ENCODE data around the gene PSTPIP1.

The PSTPIP1 gene

GRCh38 chr15:76991048-76991447 is 3.9 kb upstream of the PSTPIP1 start:
- TF ChIP-seq, protein P1, sequence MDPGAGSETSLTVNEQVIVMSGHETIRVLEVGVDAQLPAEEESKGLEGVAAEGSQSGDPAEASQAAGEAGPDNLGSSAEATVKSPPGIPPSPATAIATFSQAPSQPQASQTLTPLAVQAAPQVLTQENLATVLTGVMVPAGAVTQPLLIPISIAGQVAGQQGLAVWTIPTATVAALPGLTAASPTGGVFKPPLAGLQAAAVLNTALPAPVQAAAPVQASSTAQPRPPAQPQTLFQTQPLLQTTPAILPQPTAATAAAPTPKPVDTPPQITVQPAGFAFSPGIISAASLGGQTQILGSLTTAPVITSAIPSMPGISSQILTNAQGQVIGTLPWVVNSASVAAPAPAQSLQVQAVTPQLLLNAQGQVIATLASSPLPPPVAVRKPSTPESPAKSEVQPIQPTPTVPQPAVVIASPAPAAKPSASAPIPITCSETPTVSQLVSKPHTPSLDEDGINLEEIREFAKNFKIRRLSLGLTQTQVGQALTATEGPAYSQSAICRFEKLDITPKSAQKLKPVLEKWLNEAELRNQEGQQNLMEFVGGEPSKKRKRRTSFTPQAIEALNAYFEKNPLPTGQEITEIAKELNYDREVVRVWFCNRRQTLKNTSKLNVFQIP (CRISPR knock-in tag; IDR thresholded peaks at IDR 0.05; ENCODE audit: borderline replicate concordance, low read depth): no peak
- TF ChIP-seq BACH2 (CRISPR knock-in tag; IDR thresholded peaks at IDR 0.05; ENCODE audit: borderline replicate concordance): no peak
- no peak for TF ChIP-seq PPARA (CRISPR knock-in tag; IDR thresholded peaks at IDR 0.05; ENCODE audit: borderline replicate concordance)
- TF ChIP-seq ISL1 (CRISPR knock-in tag; IDR thresholded peaks at IDR 0.05): no peak
- TF ChIP-seq ZNF8 (CRISPR knock-in tag; IDR thresholded peaks at IDR 0.05): no peak
- TF ChIP-seq, protein P2, sequence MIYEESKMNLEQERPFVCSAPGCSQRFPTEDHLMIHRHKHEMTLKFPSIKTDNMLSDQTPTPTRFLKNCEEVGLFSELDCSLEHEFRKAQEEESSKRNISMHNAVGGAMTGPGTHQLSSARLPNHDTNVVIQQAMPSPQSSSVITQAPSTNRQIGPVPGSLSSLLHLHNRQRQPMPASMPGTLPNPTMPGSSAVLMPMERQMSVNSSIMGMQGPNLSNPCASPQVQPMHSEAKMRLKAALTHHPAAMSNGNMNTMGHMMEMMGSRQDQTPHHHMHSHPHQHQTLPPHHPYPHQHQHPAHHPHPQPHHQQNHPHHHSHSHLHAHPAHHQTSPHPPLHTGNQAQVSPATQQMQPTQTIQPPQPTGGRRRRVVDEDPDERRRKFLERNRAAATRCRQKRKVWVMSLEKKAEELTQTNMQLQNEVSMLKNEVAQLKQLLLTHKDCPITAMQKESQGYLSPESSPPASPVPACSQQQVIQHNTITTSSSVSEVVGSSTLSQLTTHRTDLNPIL (CRISPR knock-in tag; IDR thresholded peaks at IDR 0.05; ENCODE audit: low read depth): no peak
- no peak for TF ChIP-seq ZNF565 (CRISPR knock-in tag; conservative IDR thresholded peaks at IDR 0.05; ENCODE audit: low read depth)
- TF ChIP-seq TCF4 (CRISPR knock-in tag; IDR thresholded peaks at IDR 0.05; ENCODE audit: borderline replicate concordance): no peak
- no peak for TF ChIP-seq SNAI2 (CRISPR knock-in tag; IDR thresholded peaks at IDR 0.05)
- TF ChIP-seq ZC3H10 (CRISPR knock-in tag; IDR thresholded peaks at IDR 0.05): no peak
- no peak for TF ChIP-seq ARNTL (CRISPR knock-in tag; IDR thresholded peaks at IDR 0.05; ENCODE audit: borderline replicate concordance, low read depth)
- no peak for TF ChIP-seq TOX (CRISPR knock-in tag; IDR thresholded peaks at IDR 0.05; ENCODE audit: borderline replicate concordance)
- TF ChIP-seq ZFP3 (CRISPR knock-in tag; IDR thresholded peaks at IDR 0.05): no peak
- TF ChIP-seq OSR1 (CRISPR knock-in tag; IDR thresholded peaks at IDR 0.05): no peak
- TF ChIP-seq, protein P3, sequence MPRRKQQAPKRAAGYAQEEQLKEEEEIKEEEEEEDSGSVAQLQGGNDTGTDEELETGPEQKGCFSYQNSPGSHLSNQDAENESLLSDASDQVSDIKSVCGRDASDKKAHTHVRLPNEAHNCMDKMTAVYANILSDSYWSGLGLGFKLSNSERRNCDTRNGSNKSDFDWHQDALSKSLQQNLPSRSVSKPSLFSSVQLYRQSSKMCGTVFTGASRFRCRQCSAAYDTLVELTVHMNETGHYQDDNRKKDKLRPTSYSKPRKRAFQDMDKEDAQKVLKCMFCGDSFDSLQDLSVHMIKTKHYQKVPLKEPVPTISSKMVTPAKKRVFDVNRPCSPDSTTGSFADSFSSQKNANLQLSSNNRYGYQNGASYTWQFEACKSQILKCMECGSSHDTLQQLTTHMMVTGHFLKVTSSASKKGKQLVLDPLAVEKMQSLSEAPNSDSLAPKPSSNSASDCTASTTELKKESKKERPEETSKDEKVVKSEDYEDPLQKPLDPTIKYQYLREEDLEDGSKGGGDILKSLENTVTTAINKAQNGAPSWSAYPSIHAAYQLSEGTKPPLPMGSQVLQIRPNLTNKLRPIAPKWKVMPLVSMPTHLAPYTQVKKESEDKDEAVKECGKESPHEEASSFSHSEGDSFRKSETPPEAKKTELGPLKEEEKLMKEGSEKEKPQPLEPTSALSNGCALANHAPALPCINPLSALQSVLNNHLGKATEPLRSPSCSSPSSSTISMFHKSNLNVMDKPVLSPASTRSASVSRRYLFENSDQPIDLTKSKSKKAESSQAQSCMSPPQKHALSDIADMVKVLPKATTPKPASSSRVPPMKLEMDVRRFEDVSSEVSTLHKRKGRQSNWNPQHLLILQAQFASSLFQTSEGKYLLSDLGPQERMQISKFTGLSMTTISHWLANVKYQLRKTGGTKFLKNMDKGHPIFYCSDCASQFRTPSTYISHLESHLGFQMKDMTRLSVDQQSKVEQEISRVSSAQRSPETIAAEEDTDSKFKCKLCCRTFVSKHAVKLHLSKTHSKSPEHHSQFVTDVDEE (CRISPR knock-in tag; IDR thresholded peaks at IDR 0.05): no peak
- TF ChIP-seq CSDC2 (CRISPR knock-in tag; IDR thresholded peaks at IDR 0.05): no peak
- TF ChIP-seq RARB (CRISPR knock-in tag; IDR thresholded peaks at IDR 0.05): no peak
- no peak for TF ChIP-seq ZNF70 (CRISPR knock-in tag; IDR thresholded peaks at IDR 0.05)
- no peak for TF ChIP-seq ESRRG (CRISPR knock-in tag; IDR thresholded peaks at IDR 0.05)
- TF ChIP-seq, protein P4, sequence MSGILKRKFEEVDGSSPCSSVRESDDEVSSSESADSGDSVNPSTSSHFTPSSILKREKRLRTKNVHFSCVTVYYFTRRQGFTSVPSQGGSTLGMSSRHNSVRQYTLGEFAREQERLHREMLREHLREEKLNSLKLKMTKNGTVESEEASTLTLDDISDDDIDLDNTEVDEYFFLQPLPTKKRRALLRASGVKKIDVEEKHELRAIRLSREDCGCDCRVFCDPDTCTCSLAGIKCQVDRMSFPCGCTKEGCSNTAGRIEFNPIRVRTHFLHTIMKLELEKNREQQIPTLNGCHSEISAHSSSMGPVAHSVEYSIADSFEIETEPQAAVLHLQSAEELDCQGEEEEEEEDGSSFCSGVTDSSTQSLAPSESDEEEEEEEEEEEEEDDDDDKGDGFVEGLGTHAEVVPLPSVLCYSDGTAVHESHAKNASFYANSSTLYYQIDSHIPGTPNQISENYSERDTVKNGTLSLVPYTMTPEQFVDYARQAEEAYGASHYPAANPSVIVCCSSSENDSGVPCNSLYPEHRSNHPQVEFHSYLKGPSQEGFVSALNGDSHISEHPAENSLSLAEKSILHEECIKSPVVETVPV (CRISPR knock-in tag; IDR thresholded peaks at IDR 0.05): no peak
- no peak for ATAC-seq

GRCh38 chr15:76991741-76992645 is 2.9 kb upstream of the PSTPIP1 start:
- TF ChIP-seq ZFP3 (CRISPR knock-in tag; IDR thresholded peaks at IDR 0.05) (no peak), ZNF8 (CRISPR knock-in tag; IDR thresholded peaks at IDR 0.05) (no peak), TCF4 (CRISPR knock-in tag; IDR thresholded peaks at IDR 0.05; ENCODE audit: borderline replicate concordance) (no peak), ZNF70 (CRISPR knock-in tag; IDR thresholded peaks at IDR 0.05) (no peak), OSR1 (CRISPR knock-in tag; IDR thresholded peaks at IDR 0.05) (no peak), SNAI2 (CRISPR knock-in tag; IDR thresholded peaks at IDR 0.05) (no peak), CSDC2 (CRISPR knock-in tag; IDR thresholded peaks at IDR 0.05) (no peak), TOX (CRISPR knock-in tag; IDR thresholded peaks at IDR 0.05; ENCODE audit: borderline replicate concordance) (no peak)
- ATAC-seq: no peak

GRCh38 chr15:76993114-76993725 is 1.7 kb upstream of the PSTPIP1 start:
- no peak for TF ChIP-seq ZFP3 (CRISPR knock-in tag; IDR thresholded peaks at IDR 0.05)
- TF ChIP-seq RARB (CRISPR knock-in tag; IDR thresholded peaks at IDR 0.05): no peak
- no peak for TF ChIP-seq OSR1 (CRISPR knock-in tag; IDR thresholded peaks at IDR 0.05)
- TF ChIP-seq, protein P3 (CRISPR knock-in tag; IDR thresholded peaks at IDR 0.05): no peak
- TF ChIP-seq CSDC2 (CRISPR knock-in tag; IDR thresholded peaks at IDR 0.05): no peak
- TF ChIP-seq TOX (CRISPR knock-in tag; IDR thresholded peaks at IDR 0.05; ENCODE audit: borderline replicate concordance): no peak
- ATAC-seq: no peak

Measured in SK-N-SH treated with all-trans-retinoic acid at 6 μM for 48 hours (cell line).